GM18511 (cell line): ENCODE results near the gene ATP2A3.
"Not testable (repeated sequence)": the region's sequence is repeated elsewhere in the genome, so short reads cannot be mapped to it uniquely, and the experiment has no call there.

ENCODE experiments used
- ATAC-seq: cut with Tn5 transposase; IDR thresholded peaks from one replicate; pipeline ENCODE4 v1.9.1; 2021; ENCODE audit warnings: mild to moderate bottlenecking, moderate library complexity; ENCODE audit not compliant: unreplicated experiment

ATP2A3 gene

DNA sequence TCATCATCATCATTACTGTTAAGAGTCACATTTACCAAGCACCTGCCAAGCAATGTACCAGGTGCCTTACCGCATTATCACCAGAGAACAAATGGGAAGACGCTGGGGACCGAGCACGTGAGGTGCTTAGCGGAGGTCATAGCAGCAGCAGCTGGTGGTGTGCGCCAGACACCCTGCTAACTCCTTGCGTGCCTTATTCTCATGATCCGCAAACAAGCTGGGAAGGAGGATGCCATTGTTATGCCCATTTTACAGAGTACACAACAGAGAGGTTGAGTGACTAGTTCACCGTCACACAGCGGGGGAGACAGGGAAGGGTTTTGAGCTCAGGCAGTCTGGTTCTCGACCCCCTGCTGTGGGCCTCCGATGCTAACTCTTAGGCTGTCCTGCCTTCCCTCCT is 7.3 kb downstream of the ATP2A3 start:
- no peak for ATAC-seq

DNA sequence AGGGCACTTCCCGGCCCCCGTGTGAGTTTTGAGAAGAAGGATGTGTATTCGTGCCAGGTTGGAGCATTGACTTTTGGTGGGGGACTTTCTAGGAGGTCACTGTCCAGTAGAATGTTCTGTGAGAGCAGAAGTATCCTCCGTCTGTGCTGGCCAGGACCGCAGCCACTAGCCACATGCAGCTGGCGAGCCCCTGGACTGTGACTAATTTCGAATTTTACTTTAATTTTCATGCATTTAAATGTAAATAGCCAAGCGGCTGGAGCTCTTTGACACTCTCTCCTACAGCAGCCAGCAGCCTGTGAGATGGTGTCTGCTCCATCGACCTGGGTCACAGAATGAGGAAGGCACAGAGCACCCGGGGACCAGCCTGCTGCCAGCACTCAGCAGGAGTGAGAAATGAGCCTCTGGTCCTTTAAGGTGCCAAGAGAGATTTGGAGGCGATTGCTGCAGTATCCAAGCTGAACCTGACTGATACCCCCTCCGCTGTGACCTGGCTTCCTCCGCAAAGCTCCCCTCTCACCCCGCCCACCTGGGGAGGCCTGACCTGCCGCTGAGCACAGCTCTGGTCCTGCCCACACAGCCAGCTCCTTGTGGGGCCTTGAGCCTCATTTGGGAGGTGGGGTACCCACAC is 7.8 kb downstream of the ATP2A3 start:
- no peak for ATAC-seq

DNA sequence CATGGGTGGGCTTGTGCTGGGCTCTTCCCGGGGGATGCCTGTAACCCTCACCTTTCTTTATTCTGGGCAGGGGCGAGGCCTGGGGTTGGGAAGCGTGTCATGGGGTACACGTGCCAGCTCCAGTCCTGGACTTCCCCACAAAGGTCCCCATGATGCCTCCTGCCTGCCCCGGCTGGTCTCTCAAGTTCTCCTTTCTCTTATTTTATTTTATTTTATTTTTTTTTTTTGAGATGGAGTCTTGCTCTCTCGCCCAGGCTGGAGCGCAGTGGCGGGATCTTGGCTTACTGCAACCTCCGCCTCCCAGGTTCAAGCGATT is 8.6 kb downstream of the ATP2A3 start:
- ATAC-seq: no peak

DNA sequence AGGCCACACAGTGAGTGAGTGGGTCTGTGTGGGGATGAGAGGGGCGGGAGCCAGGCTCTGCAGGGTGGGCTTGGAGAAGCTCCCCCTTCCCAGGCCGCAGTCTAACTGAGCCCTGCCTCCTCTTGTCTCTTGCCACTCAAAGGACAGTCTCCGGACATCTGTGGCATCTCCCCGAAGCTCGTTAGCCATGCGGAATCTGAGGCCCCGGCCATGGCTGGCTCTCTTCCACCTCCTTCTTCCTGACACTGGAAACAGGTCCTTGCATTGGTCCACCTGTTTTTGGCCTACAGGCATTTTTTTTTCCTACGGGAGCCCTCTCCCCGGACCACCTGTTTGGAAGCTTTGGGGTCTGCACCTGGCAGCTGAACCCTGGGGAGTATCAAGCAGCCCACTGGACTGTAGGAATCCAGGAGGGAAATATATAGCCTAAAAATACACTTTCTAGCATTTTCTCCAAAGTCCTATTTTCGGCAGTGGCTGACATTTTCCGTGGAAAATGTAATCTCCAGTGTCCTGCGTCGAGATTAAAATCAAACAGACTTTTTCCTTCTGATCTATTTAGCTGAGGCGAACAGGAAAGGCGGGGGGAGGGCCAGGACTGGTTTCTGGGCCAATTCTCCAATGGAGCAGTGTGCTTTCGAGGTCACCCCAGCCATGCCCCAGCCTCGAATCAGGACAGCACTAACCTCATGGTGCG is 9.1 kb downstream of the ATP2A3 start:
- no peak for ATAC-seq

DNA sequence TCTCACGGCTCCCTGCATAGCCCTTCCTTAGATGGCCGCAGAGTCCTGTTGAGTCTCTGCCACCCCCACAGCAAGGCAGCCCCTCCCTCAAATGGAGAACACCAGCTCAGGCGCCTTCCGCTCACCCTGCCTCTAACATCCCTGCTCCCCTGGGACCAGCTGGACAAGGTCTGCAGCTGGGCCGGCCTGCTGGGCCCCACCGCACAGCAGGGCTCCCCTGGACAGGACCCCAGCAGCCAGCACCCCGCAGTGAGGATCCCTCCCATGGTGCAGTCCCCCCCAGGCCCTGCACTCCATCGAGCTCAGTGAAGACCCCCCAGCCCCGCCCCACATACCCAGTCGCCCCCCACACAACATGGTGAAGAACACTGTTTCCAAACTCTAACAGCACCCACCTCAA is 10.2 kb downstream of the ATP2A3 start:
- no peak for ATAC-seq

DNA sequence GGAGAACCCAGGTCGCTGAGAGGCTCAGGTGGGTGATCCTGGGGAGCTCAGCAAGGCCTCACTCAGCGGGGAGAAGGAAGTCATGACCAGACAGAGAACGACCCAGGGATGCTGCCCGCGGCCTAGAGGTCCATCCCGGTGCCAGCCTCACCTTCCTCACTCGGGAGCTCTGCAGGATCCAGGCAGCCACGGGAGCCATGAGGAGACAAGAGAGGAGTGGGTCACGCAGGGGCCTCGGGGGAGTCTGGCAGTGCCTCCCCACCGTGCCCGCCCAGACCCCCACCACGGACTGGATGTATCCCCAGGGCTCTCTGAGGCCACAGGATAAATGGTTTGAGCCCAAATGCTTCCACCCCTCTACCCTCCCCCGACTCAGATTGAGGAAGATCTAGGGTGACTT is 10.7 kb downstream of the ATP2A3 start:
- ATAC-seq: no peak

DNA sequence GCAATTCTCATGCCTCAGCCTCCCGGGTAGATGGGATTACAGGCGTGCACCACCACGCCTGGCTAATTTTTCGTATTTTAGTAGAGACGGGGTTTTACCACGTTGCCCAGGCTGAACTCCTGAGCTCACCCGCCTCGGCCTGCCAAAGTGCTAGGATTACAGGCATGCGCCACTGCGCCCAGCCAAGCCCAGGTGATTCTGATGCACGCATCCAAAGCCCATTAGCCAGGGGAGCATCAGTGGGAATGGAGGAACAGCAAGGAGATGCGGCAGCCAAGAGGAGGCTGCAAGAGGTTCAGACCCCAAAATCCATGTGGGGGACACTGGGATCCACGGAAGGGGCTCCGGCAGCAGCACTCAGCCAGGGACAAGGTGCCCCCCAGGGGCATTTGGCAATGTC is 12.1 kb downstream of the ATP2A3 start:
- no peak for ATAC-seq

DNA sequence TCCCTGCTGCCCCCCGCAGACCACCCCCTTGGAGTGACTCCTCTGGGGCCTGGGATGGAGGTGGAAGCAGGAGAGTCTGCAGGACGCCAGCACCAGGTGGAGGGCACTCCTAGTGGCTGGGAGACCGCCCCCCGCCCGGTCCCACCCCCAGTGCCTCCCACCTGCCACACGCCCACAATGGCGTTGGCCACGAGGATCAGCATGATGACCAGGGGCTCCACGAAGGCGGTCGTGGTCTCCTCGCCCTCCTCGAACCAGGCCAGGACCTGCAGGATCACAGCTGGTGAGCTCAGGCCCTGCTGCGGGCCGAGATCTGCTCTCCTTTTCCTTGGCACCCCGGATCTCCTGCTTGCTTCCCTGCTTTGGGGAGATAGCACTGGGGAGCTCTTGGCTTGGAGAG is 12.8 kb downstream of the ATP2A3 start:
- ATAC-seq: no peak

DNA sequence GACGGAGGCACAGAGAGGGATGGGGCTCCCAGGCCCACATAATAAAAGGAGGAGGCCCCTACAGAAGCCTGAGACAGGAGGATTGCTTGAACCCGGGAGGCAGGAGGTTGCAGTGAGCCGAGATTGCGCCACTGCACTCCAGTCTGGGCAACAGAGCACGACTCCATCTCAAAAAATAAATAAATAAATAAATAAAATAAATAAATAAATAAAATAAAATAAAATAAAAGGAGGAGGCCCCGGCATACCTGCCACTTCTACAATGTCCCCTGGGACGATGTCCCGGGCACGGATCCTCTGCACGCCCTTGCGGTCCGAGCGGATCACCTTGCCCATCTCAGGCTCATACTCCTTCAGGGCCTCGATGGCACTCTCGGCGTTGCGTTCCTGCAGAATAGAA is 13.2 kb downstream of the ATP2A3 start:
- no peak for ATAC-seq

DNA sequence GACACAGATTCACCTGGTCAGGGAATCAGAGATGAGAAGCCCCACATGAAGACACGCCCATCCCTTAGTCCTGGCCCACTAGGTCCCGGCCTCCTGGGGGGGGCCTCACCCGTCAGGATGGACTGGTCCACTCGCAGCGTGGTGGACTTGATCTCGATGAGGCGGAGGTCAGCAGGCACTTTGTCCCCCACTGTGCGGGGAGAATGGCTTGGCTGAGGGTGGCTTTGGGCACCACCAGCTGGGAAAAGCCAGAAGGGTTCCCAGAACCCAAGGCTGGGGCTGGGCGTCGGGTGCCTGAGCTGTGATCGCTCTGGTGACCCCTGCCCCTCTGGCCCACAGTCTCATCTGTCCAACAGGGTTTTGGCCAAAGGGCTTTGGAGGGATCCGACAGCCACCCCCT is 13.7 kb downstream of the ATP2A3 start:
- ATAC-seq: no peak

DNA sequence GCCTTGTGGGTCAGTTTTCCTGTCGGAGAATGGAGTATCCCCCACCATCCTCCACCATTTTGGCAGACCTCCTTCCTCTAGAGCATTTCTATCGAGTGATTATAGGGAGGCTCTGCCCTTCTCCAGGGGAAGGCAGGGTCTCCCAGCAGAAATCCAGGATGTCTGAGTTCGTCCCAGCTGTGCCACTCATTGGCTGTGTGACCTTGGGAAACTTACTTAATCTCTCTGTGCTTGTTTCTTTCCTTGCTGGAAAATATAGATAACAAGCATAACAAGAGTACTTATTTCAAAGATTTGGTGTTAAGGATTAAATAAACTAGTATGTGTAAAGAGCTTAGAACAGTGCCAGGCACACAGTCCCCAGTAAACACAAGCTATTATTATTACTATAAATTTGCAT is 14.8 kb downstream of the ATP2A3 start:
- ATAC-seq: no peak

DNA sequence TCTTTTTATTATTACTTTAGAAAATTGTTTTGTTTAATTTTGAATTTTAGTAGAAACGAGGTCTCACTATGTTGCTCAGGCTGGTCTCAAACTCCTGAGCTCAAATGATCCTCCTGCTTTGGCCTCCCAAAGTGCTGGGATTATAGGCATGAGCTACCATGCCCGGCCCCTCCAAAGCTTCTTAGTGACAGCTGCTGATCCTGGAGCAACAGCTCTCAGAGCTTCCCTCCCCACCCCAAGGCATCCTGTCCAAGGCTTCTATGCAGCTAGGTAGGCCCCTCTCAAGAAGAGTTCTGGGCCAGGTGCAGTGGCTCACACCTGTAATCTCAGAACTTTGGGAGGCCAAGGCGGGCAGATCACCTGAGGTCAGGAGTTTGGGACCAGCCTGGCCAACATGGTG is 15.7 kb downstream of the ATP2A3 start:
- not testable (repeated sequence) for ATAC-seq

DNA sequence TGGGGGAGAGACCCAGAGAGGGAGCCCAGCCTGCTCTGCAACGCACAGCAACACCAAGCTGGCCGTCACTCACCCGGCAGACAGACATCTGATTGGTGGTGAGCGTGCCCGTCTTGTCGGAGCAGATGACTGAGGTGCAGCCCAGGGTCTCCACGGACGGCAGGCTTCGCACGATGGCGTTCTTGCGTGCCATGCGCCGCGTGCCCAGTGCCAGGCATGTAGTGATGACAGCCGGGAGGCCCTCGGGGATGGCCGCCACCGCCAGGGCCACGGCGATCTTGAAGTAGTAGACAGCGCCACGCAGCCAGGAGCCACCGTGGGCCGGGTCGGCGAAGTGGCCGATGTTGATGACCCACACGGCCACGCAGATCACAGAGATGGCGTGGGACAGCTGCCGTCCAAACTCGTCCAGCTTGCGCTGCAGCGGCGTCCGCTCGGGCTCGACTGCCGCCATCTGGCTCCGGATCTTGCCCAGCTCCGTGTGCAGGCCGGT is 16.9 kb downstream of the ATP2A3 start:
- no peak for ATAC-seq

DNA sequence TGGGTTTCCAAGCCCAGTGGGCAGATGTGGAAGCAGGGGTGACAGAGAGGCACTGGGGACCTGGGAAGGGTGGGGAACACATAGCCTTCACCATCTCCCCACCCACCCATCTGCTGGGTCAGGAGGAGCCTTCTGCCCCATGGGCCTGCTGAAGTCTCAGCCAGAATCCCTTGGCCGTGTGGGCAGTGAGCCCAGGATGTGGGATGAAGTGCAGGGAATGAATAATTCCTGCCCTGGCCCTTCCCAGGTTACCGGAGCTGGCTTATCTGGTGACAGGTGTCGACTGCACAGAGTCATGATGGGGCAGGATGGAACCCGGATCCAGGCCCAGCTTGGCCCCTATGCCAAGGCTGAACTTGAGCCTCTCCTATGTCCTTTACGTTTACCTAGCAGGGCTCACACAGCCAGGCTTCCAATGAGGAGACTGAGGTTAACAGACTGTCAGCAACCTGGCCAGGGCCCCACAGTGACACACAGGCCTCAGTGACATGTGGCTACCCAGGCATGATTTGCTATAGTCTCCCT is 17.5 kb downstream of the ATP2A3 start:
- ATAC-seq: no peak

DNA sequence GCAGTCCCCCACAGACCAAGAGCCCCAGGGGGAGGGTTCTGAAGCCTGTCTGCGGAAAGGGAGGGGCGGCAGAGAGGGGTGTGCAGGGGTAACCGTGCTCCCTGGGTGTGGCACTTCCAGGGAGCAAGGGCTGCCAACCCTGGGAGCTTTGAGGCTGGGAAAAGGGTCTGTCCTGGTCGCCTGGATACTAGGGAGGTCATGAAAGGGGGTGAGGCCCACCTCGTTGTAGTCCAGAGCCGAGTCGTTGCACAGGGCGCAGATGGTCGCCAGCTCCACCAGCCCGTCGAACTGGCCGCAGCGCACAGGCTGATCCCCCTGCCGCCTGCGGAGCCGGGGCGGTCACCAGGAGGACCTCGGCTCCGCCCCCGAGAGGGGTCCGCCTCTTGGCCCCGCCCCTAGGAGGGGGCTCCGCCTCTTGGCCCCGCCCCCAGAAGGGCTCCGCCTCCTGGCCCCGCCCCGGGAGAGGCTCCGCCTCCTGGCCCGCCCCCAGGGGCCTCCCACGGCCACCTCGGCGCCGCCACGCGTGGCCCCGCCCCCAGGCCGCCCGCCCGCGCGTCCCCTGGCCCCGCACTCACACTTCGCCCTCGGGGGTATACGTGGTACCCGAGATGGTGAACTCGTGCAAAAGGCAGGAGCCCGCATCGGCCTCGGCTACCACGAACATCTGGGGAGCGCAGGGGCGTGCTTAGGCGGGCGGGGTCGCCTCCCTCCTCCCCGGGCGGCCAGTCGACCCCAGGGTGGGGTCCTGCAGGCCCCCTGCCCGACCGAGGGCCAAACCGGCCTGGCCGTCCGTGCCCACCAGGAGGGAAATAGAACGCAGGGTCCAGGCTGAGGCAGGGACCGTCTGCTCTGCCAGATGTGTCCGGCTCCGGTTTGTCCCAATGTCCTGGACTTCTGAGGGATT is 19.5 kb downstream of the ATP2A3 start:
- ATAC-seq: no peak

DNA sequence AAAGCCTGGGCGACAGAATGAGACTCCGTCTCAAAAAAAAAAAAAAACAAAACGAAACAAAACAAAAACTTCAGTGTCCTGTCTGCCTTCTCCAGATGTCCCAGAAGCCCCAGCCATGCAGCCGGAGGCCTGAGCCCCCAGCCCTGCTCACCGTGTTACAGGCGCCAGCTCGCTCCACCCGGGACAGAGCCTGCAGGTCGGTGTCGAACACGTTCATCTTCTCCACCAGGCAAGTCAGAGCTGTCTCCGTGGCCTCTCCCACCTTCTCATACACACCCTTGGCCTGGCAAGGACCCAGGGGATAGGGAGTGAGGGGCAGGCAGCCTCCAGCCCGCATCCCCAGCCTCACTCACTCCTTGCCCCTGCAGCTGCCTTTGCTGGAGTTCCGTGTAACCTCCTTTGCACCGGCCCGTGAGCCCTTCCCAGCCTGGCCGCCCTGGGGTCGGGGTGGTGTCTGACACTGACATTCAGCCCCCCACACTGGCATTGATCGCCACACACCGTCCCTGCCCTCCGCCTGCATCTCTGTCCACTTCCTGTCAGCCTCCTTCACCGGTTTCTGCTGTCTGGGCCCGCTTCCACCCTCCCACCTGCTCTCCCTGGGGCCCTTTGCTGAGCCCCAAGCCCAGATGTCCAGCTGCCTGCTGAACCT is 20.9 kb downstream of the ATP2A3 start:
- no peak for ATAC-seq

DNA sequence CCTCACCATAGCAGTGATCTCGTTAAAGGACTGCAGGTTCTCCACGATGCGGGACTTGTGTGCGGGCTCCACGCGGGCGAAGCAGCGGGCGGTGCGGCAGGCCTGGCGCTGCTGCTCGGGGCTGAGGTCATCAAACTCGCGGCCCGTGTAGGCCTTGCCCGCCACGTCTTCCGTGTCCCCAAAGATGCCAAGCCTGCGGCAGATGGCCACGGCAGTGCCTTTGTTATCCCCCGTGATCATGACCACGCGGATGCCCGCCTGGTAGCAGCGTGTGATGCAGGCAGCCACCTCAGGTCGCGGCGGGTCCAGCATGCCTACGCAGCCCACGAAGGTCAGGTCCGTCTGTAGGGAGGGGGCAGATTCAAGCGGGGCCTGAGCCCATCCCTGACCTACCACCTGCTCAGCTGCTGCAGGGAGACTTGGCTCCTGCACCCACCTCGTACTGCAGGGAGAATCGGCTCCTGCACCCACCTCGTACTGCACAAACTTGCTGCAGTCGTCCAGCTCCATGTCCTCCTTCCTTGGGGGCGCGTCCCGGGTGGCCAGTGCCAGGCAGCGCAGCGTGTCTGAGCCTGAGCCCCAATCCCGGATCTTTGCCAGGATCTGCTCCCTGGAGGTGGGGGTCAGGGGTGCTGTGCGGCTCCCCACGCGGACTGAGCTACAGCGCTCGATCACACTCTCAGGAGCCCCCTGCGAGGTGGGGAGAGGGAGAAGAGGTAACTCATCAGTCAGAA is 23.1 kb downstream of the ATP2A3 start:
- ATAC-seq: no peak

DNA sequence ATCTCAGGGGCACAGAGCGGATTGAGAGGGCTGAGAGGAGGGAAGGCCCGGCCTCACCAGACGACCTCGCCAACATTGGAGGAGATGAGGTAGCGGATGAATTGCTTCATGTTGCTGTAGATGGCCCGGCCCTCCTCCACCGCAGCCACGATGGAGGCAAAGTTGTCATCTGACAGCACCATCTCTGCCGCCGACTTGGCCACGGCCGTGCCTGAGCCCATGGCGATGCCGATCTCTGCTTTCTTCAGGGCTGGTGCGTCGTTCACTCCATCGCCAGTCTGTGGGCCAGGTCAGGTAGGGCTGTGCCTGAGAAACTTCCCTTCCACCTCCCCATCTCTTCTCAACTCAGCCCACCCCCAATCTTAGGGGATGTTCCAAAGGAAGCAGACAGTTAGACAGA is 26.9 kb downstream of the ATP2A3 start:
- no peak for ATAC-seq

DNA sequence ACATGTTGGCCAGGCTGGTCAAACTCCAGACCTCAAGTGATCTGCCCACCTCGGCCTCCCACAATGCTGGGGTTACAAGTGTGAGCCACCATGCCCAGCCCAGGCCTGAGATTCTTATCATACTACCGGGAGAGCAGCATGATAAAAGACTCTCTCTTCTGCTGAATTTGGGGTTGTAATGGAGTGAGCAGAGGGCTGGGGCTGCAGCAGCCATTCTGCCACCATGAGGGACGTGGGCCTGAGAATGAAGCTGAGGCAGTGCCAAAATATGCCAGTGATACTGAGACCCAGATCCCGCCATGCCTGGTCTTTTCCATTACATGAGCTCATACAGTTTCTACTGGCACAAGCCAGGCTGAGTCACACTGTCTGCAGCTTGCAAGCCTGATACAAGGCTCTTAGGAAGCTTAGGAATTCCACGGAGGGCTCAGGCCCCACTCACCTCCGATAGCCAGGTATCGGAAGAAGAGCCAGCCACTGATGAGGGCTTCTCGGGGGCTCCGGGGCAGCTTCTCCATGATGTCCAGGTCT is 28.3 kb downstream of the ATP2A3 start:
- ATAC-seq: no peak

DNA sequence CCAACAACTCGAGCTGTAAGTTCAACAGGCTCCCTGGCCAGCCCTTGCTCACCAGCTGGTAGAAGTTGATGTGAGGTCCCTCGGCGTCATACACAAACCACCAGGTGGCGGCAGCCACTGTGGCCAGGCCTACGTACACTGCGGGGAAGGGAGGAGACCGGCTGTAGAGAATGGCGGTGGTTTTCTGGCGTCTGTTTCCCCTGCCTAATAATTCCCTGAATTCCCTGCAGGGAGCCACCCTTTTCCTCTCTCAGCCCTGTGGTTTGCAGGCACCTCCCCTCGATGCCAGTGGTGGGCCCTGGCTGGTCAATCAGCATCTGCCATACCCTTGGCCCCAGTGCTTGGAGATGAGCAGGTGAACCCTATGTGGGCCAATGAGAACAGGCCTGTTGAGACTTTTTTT is 29.1 kb downstream of the ATP2A3 start:
- ATAC-seq: no peak
